GM12873 (cell line): ENCODE measurements around the gene TXNDC11.

Experiments
- CTCF ChIP-seq: IDR thresholded peaks from 2 replicates; pipeline ENCODE4 v1.5.1; 2012; ENCODE audit warnings: low read depth, mild to moderate bottlenecking, moderate library complexity, low read length, control low read depth; ENCODE audit not compliant: insufficient read depth; ENCODE audit errors: missing control alignments

Gene TXNDC11

GRCh38 chr16:11742536-11743307, at the start of gene TXNDC11:
Gene TXNDC11 (minus strand): TSS chr16:11742857. CDS start chr16:11742730, 127 bp downstream.
- TF ChIP-seq CTCF, result no peak

- no peak for TF ChIP-seq CTCF
Observed at GRCh38 chr16:11791144-11791828, 48.6 kb upstream of the TXNDC11 start.

GRCh38 chr16:11788914-11789313, 46.3 kb upstream of the TXNDC11 start:
- TF ChIP-seq CTCF, result no peak

GRCh38 chr16:11784038-11784369, 41.3 kb upstream of the TXNDC11 start:
- TF ChIP-seq CTCF, result no peak

GRCh38 chr16:11783319-11784037, 40.8 kb upstream of the TXNDC11 start:
- TF ChIP-seq CTCF, result no peak

- no peak for TF ChIP-seq CTCF
Observed at GRCh38 chr16:11781773-11782172, 39.1 kb upstream of the TXNDC11 start.
